ENCODE data around the gene COG5.

DNA sequence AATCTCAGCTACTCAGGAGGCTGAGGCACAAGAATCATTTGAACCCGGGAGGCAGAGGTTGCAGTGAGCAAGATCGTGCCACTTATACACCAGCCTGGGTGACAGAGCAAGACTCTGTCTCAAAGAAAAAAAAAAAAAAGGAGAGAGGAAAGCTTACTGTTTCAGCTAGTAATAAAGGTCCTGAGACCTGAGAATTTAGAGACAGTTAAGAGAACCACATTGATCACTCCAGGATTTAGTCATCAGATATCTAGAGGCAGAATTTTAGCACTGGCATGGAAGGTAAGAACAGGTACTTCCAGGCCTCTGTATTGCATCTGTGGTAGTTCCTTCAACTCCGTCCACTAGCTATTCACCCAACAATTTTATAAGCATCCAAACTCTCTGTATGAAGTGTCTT lies 7.8 kb downstream of the COG5 start:
- TF ChIP-seq GATA3 (IDR thresholded peaks at IDR 0.05; ENCODE audit: low read depth, low read length) = no peak
- TF ChIP-seq GATA2 (IDR thresholded peaks at IDR 0.05; ENCODE audit: low read depth, low read length) = no peak
